NT2/D1 (cell line): ENCODE data around the gene PON1.

ENCODE experiments used
- DNase-seq: peaks from one replicate; pipeline ENCODE4 v3.0.0-alpha.2; 2011; ENCODE audit warnings: low read depth, low spot score
- H3K27me3 ChIP-seq: 2 replicates; pipeline ENCODE4 v1.6.0; 2011; ENCODE audit warnings: mild to moderate bottlenecking; ENCODE audit not compliant: insufficient read length, insufficient read depth
- H3K36me3 ChIP-seq: 2 replicates; pipeline ENCODE4 v1.6.1; 2011; ENCODE audit warnings: mild to moderate bottlenecking, low read length, mixed read lengths; ENCODE audit not compliant: insufficient read depth, insufficient read length
- H3K4me1 ChIP-seq: 2 replicates; pipeline ENCODE4 v1.5.1; 2011; ENCODE audit not compliant: insufficient read depth, insufficient read length
- H3K4me3 ChIP-seq: 2 replicates; pipeline ENCODE4 v1.5.1; 2011; ENCODE audit warnings: low read depth; ENCODE audit not compliant: insufficient read length
- H3K9ac ChIP-seq: 2 replicates; pipeline ENCODE4 v1.6.0; 2011; ENCODE audit warnings: low read depth; ENCODE audit not compliant: insufficient read length
- H3K9me3 ChIP-seq: 2 replicates; pipeline ENCODE4 v1.5.1; 2011; ENCODE audit warnings: mild to moderate bottlenecking, low read length; ENCODE audit not compliant: insufficient read depth
- SUZ12 ChIP-seq: IDR thresholded peaks from 2 replicates; pipeline ENCODE4 v1.6.1; 2011; ENCODE audit not compliant: insufficient read length, insufficient read depth; ENCODE audit errors: extremely low read depth
- YY1 ChIP-seq: IDR thresholded peaks from 2 replicates; pipeline ENCODE4 v1.6.1; 2011; ENCODE audit not compliant: insufficient read length, insufficient read depth
- ZNF274 ChIP-seq: IDR thresholded peaks from 2 replicates; pipeline ENCODE4 v1.6.1; 2011; ENCODE audit warnings: mild to moderate bottlenecking, low read depth, low read length

PON1 gene

DNA sequence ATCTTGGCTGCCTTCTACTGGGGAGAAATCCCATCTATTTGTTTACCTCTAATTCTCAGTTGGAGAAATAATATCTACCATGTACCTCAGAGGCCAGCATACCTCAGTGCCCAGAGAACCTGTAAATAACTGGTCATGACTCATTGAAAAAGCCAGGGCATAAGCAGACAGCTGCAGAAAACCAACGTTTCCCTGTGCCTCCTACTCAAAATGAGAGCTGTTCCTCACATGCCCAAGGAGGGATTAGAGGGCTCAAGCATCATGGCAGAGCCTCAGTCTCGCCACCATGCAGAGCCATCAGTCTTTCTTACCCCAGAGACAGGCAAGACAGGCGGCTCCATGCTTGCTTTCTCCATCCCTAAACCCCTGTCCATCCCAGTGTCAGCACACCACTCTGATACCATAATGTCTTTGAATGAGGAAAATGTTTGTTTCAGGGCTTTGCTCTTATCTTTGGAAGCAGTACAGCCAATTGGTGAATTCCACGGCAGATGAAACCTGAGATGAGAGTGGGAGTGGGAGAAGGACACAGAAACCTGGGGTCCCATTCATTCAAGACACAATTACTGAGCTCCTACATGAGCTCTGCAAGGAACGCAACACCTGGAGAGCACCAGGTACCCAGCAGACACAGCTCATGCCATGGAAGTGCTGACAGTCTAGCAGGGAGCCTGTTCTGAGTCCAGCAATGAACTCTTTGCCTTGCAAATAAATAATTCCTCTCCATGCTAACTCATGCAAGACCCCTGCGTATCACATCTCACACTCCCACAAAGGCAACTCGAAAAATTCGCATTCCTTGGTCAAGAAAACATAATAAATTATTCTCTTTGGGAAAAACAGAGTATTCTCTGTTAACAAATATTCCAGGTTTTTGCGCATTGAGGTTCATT lies 21.1 kb downstream of the PON1 start:
- Histone ChIP-seq H3K27me3 (no peaks in the 10 kb centered on the region), H3K36me3 (no peaks in the 10 kb centered on the region), H3K4me3 (no peak overlapping the region), H3K4me1 (no peaks in the 10 kb centered on the region), H3K9ac (no peak overlapping the region), H3K9me3 (no peaks in the 10 kb centered on the region)
- TF ChIP-seq SUZ12, result no peak
- TF ChIP-seq ZNF274, result no peak
- TF ChIP-seq YY1, result no peak
- DNase-seq, result no peak

DNA sequence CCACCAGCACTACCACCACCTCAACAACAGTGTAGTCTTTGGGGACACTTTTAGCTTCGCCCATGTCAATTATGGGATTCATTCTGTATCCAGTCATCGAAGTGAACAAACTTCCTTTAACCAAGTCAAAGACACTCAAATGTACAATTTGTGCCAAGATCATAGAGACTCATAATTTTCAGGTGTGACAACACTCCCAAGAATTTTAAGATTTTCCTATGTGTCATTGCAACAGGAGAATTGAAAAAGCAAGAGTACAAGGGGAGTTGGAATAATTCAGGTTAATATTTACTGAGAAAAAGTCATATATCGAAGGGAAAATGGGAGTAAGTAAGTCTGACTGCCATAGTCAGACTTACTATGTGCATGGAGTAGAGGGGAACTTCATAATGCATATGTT lies 26.2 kb downstream of the PON1 start:
- H3K4me1 ChIP-seq, result no peaks in the 10 kb centered on the region
- no peak overlapping the region for H3K9ac ChIP-seq
- no peak for TF ChIP-seq ZNF274
- no peak for TF ChIP-seq YY1
- TF ChIP-seq SUZ12, result no peak
- H3K4me3 ChIP-seq, result no peak overlapping the region
- no peaks in the 10 kb centered on the region for H3K27me3 ChIP-seq
- H3K36me3 ChIP-seq, result no peaks in the 10 kb centered on the region
- no peaks in the 10 kb centered on the region for H3K9me3 ChIP-seq
- no peak for DNase-seq

DNA sequence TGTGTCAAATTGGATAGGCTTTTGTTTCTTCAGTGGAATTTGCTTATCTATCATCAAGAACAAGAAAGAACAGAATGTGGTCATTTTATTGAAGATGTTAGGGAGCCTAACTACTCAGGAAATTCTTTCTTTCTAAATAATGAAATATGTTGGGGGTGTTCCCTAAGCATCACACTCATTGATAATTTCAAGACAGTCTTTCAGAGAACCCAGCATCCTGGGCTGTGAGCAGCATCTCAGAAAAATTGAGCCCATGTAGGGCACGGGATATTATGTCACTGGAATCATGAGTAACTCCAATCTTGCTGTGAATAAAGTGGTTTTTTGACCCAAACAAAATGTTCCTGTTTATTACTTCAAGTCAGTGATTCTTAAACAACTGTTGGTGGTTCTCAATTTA lies 27.3 kb downstream of the PON1 start:
- no peak for DNase-seq
- Histone ChIP-seq H3K27me3 (no peaks in the 10 kb centered on the region), H3K9ac (no peak overlapping the region), H3K4me3 (no peak overlapping the region), H3K4me1 (no peaks in the 10 kb centered on the region), H3K36me3 (no peaks in the 10 kb centered on the region), H3K9me3 (no peaks in the 10 kb centered on the region)
- no peak for TF ChIP-seq YY1
- no peak for TF ChIP-seq SUZ12
- TF ChIP-seq ZNF274, result no peak

DNA sequence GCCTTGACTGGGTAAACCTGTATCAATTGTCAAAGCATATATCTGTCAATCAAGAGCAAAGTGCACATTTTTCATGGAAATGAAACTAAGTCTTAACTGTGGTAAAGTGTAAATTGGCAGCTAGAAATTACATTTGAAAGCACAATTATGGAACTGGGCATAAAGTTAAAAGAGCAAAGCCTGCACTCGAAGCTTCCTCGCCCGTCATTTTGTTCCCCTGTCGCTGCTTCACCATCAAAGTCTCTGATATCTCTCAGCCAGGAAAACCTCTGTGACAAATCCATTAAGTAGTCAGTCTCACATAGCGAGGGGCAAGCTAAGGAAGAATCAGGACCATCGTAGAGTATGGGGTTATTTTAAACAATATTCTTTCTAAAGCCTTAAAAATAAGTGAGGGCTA lies 27.9 kb downstream of the PON1 start:
- Histone ChIP-seq H3K27me3 (no peaks in the 10 kb centered on the region), H3K9ac (no peak overlapping the region), H3K4me3 (no peak overlapping the region), H3K9me3 (no peaks in the 10 kb centered on the region), H3K36me3 (no peaks in the 10 kb centered on the region), H3K4me1 (no peaks in the 10 kb centered on the region)
- DNase-seq, result no peak
- no peak for TF ChIP-seq YY1
- no peak for TF ChIP-seq ZNF274
- TF ChIP-seq SUZ12, result no peak

DNA sequence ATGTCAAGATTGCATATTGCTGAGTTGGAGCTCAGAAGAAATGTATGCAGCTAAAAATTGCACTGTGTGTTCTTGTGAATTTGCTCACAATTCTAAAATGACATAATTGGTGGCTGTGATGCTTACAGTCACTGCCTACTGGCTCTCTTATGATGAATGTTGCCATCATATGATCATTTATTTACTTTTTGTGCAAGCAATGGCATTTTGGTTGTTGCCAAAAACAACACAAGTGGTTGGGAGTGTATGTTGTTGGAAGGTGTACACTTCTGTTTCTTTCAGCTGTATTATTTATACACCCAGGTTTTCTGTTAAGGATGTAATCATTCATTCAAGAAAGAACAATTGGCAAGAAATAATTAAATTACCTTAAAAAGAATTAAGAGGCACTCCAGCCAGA lies 28.9 kb downstream of the PON1 start:
- no peaks in the 10 kb centered on the region for H3K36me3 ChIP-seq
- H3K27me3 ChIP-seq, result no peaks in the 10 kb centered on the region
- no peak overlapping the region for H3K4me3 ChIP-seq
- no peaks in the 10 kb centered on the region for H3K4me1 ChIP-seq
- TF ChIP-seq YY1, result no peak
- no peak for TF ChIP-seq SUZ12
- no peak for TF ChIP-seq ZNF274
- no peak for DNase-seq
- H3K9me3 ChIP-seq, result no peaks in the 10 kb centered on the region
- no peak overlapping the region for H3K9ac ChIP-seq

DNA sequence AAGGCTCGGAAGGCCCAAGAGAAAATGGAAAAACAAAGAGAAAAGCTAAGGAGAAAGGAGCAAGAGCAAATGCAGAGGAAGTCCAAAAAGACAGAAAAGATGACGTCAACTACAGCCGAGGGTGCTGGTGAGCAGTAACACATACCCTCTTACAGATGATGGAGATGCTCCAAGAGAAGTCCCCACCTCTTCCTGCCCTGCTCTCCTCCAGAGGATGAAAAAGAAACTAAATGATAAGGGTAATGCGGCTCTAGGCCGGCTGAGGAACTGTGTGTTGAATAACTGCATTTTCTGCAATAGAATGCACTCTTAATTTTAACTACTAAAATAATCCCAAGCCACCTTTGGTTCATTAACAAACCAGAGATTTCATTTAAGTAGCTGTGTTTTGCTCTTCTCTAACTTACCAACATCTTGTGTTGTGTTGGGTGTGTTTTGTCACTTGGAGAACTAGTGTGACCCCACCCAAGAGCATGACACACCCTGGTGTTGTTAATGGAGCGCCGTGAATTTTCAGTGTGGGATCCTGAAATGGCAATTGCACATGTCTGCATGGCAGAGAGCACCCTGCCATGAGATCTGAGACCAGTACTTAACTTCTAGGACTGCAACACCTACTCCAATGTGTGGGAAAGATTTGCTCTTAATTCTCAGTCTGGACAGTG lies 34.0 kb downstream of the PON1 start:
- TF ChIP-seq ZNF274 (no peak), YY1 (no peak), SUZ12 (no peak)
- H3K4me1 ChIP-seq, result no peaks in the 10 kb centered on the region
- no peak for DNase-seq

DNA sequence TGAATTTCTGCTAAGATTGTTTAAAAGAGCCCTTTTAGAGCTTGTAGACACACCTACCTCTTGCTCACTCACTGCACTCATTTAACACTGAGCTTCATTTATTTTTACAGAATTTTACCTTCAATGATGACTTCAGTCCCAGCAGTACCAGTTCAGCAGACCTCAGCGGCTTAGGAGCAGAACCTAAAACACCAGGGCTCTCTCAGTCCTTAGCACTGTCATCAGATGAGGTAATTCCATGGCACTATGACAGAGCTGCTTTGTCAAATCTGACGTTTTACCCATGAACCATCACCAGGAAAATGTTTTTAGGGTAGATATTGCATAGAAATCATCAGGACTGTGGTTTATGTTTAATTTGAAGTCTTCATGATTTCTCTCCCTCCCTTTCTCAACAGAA lies 38.2 kb downstream of the PON1 start:
- Histone ChIP-seq H3K4me3 (no peak overlapping the region), H3K9me3 (no peaks in the 10 kb centered on the region), H3K4me1 (no peaks in the 10 kb centered on the region), H3K36me3 (no peaks in the 10 kb centered on the region), H3K9ac (no peak overlapping the region), H3K27me3 (no peaks in the 10 kb centered on the region)
- DNase-seq, result no peak
- TF ChIP-seq SUZ12, result no peak
- TF ChIP-seq YY1, result no peak
- no peak for TF ChIP-seq ZNF274

More for the DNA sequence above, 34.0 kb downstream of the PON1 start:
- Histone ChIP-seq H3K36me3 (no peaks in the 10 kb centered on the region), H3K4me3 (no peak overlapping the region), H3K27me3 (no peaks in the 10 kb centered on the region), H3K9me3 (no peaks in the 10 kb centered on the region), H3K9ac (no peak overlapping the region)
